IPS-NIHi11 (cell line): Measurements from ENCODE around the gene TCP11X1.
"Not testable (repeated sequence)": the region's sequence is repeated elsewhere in the genome, so short reads cannot be mapped to it uniquely, and the experiment has no call there.

Experiments used
- DNase-seq: peaks from one replicate; pipeline ENCODE4 v3.0.0; 2012; ENCODE audit warnings: mixed read lengths, low spot score

The TCP11X1 gene

GRCh38 chrX:102214986-102215385 lies at the start of gene TCP11X1:
Gene TCP11X1 (plus strand): TSS chrX:102215301.
- DNase-seq: not testable (repeated sequence)

- no peak for DNase-seq
Measured at GRCh38 chrX:102185967-102186720, 29.0 kb upstream of the TCP11X1 start.

GRCh38 chrX:102207940-102208339 lies 7.2 kb upstream of the TCP11X1 start:
- DNase-seq: not testable (repeated sequence)

- DNase-seq: not testable (repeated sequence)
Measured at GRCh38 chrX:102216497-102216896, 1.4 kb downstream of the TCP11X1 start.

GRCh38 chrX:102235678-102236077 lies 20.6 kb downstream of the TCP11X1 start:
- not testable (repeated sequence) for DNase-seq

- not testable (repeated sequence) for DNase-seq
Measured at GRCh38 chrX:102240265-102240664, 25.2 kb downstream of the TCP11X1 start.

- not testable (repeated sequence) for DNase-seq
Measured at GRCh38 chrX:102246893-102247292, 31.8 kb downstream of the TCP11X1 start, which contains the start of gene NXF2. Gene NXF2 (plus strand): TSS chrX:102247167. CDS start chrX:102307079, 59,912 bp downstream.

GRCh38 chrX:102272231-102272630 lies 57.1 kb downstream of the TCP11X1 start:
- not testable (repeated sequence) for DNase-seq
